Natural killer cell (primary cell): ENCODE data around the gene TLR4. TPM values are rescaled to one million over a fixed set of nuclear protein-coding genes. Genes with fewer than 3 reads are reported as not detected.

Experiments used
- ATAC-seq, 3 donors: fragments of 150-1000 bp in 2 of 3; fragments of 200-7000 bp in 1 of 3; cut with Tn5 transposase; 1 replicate in 1 of 3; 2 replicates in 2 of 3; pipeline ENCODE4 v1.10.0; 2021; ENCODE audit warnings: mild to moderate bottlenecking in 2 of 3, moderate library complexity in 2 of 3
- DNase-seq, 2 donors: peaks; one replicate each; pipeline versions ENCODE4 v3.0.0 to v3.0.0-alpha.2; 2013 to 2021; ENCODE audit warnings: mixed read lengths in 1 of 2
- H3K27ac ChIP-seq: one replicate; pipeline ENCODE4 v1.5.1; 2013; ENCODE audit warnings: mild to moderate bottlenecking, low read length
- H3K27me3 ChIP-seq: one replicate; pipeline ENCODE4 v1.6.1; 2013; ENCODE audit warnings: low read length; ENCODE audit not compliant: control insufficient read depth, insufficient read depth
- H3K36me3 ChIP-seq: one replicate; pipeline ENCODE4 v1.6.1; 2013; ENCODE audit warnings: low read length; ENCODE audit not compliant: control insufficient read depth, insufficient read depth
- H3K4me1 ChIP-seq: one replicate; pipeline ENCODE4 v1.6.1; 2013; ENCODE audit warnings: low read length; ENCODE audit not compliant: control insufficient read depth, insufficient read depth
- H3K4me3 ChIP-seq: one replicate; pipeline ENCODE4 v1.5.1; 2013; ENCODE audit warnings: low read length
- H3K9me3 ChIP-seq: one replicate; pipeline ENCODE4 v1.6.1; 2013; ENCODE audit warnings: low read length; ENCODE audit not compliant: control insufficient read depth, insufficient read depth
- H3K27ac Mint-ChIP-seq, 2 donors: one replicate each; pipeline ENCODE4 v1.8.0; 2022; ENCODE audit warnings: mild to moderate bottlenecking in 2 of 2, mixed read lengths in 2 of 2, moderate library complexity in 1 of 2
- H3K27me3 Mint-ChIP-seq, 2 donors: one replicate each; pipeline ENCODE4 v1.8.0; 2022; ENCODE audit warnings: low read depth in 2 of 2, mixed read lengths in 2 of 2
- H3K36me3 Mint-ChIP-seq: one replicate; pipeline ENCODE4 v1.8.0; 2022; ENCODE audit warnings: mixed read lengths
- H3K4me1 Mint-ChIP-seq, 2 donors: one replicate each; pipeline ENCODE4 v1.8.0; 2022; ENCODE audit warnings: mixed read lengths in 2 of 2
- H3K4me3 Mint-ChIP-seq: one replicate; pipeline ENCODE4 v1.8.0; 2022; ENCODE audit warnings: mild to moderate bottlenecking, moderate library complexity, mixed read lengths
- H3K9me3 Mint-ChIP-seq, 2 donors: one replicate each; pipeline ENCODE4 v1.8.0; 2022; ENCODE audit warnings: mixed read lengths in 2 of 2
- WGBS: methylation state at CpG from one replicate; pipeline ENCODE4 v1.1.7; 2013; ENCODE audit warnings: missing lambda C conversion rate; ENCODE audit not compliant: insufficient coverage; 5-methylcytosine and 5-hydroxymethylcytosine counted together
- intact Hi-C: fragments of 100-400 bp; cut with micrococcal nuclease; formaldehyde crosslinking; loops from one replicate; pipeline ENCODE4 v1.14.2; 2022
- total RNA-seq, 4 donors: library from RNA; stranded (reverse); fragments of 120-200 nt in 1 of 4; gene quantifications; one replicate each; pipeline versions ENCODE4 v1.2.3 to v1.2.4, GENCODE V29; 2013 to 2022
- TF ChIP-seq, protein P1 (sequence below): fragments of 200-600 bp; IDR thresholded peaks from one replicate; pipeline ENCODE4 v1.8.0; 2022; ENCODE audit warnings: antibody characterized with exemption

Gene TLR4
- total RNA-seq, 3 donors from 2014 or later (not counting 1 experiment from before 2014, with no cell fraction given), result 1.4 to 15.4 (median 2.2) TPM

DNA sequence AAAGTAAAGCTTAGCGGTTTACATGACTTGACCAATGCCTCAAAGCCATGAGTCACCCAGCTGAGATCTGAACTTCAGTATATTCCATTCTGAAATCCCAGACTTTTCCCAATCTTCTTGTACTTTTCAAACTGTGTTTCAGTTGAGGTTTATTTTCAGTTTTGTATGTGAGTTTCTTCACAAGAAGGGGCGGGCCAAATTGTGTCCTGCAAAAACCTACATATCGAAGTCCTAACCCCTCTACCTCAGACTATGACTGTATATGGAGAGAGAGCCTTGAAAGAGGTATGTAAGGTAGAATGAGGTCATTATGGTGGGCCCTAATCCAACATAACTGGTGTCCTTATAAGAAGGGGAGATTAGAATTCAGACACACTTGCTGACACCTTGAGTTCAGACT is 666 bp upstream of the TLR4 start:
- Histone ChIP-seq H3K27ac (no peak overlapping the region), H3K9me3 (no peaks in the 10 kb centered on the region), H3K27me3 (no peaks in the 10 kb centered on the region), H3K4me1 (peaks cover 4% of the 10 kb centered on the region), H3K36me3 (no peaks in the 10 kb centered on the region), H3K4me3 (no peak overlapping the region)
- Mint-ChIP-seq H3K4me3 (no peak overlapping the region), H3K27me3 (peaks cover 0 to 4% of the 10 kb centered on the region in 2 donors), H3K27ac (peak overlapping the region in 1 of 2 donors; percentile 21), H3K36me3 (no peaks in the 10 kb centered on the region), H3K9me3 (peaks cover 0 to 2% of the 10 kb centered on the region in 2 donors), H3K4me1 (peaks cover 3 to 20% of the 10 kb centered on the region in 2 donors)
- DNase-seq, result no peak
- TF ChIP-seq, protein P1, sequence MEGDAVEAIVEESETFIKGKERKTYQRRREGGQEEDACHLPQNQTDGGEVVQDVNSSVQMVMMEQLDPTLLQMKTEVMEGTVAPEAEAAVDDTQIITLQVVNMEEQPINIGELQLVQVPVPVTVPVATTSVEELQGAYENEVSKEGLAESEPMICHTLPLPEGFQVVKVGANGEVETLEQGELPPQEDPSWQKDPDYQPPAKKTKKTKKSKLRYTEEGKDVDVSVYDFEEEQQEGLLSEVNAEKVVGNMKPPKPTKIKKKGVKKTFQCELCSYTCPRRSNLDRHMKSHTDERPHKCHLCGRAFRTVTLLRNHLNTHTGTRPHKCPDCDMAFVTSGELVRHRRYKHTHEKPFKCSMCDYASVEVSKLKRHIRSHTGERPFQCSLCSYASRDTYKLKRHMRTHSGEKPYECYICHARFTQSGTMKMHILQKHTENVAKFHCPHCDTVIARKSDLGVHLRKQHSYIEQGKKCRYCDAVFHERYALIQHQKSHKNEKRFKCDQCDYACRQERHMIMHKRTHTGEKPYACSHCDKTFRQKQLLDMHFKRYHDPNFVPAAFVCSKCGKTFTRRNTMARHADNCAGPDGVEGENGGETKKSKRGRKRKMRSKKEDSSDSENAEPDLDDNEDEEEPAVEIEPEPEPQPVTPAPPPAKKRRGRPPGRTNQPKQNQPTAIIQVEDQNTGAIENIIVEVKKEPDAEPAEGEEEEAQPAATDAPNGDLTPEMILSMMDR, result no peak
- no CpG with 5 or more reads among the region's 3 CpGs for WGBS
- intact Hi-C loops, result no loop called here
- ATAC-seq, result no peak

DNA sequence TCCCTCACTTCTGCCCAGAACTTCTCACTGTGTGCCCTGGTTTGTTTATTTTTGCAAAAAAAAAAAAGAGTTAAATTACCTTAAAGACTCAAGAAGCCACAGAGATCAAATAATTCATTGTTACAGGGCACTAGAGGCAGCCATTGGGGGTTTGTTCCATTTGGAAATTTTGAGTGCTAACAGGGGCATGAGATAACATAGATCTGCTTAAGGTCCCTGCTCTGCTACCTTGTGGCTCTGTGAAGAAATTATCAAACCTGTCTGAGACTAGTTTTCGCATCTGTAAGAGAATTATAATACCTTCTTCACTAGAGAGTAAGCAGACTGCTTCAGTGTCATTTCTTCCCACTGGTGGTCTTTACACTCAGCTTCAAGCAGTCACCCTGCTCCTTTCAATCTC is 394 bp downstream of the TLR4 start:
- peaks cover 3 to 20% of the 10 kb centered on the region in 2 donors for H3K4me1 Mint-ChIP-seq
- Histone ChIP-seq H3K27ac (no peak overlapping the region), H3K9me3 (no peaks in the 10 kb centered on the region), H3K27me3 (no peaks in the 10 kb centered on the region), H3K36me3 (no peaks in the 10 kb centered on the region), H3K4me3 (peak overlapping the region; percentile 12), H3K4me1 (peaks cover 4% of the 10 kb centered on the region)
- intact Hi-C loops, result no loop called here
- peak overlapping the region; percentile 36 for H3K4me3 Mint-ChIP-seq
- TF ChIP-seq, protein P1, result no peak
- WGBS, result 100% methylated on average over 1 of the region's 1 CpG
- H3K36me3 Mint-ChIP-seq, result no peaks in the 10 kb centered on the region
- H3K9me3 Mint-ChIP-seq, result peaks cover 0 to 2% of the 10 kb centered on the region in 2 donors
- H3K27me3 Mint-ChIP-seq, result peaks cover 0 to 4% of the 10 kb centered on the region in 2 donors
- DNase-seq, result no peak
- peak overlapping the region in 1 of 2 donors; percentile 21 for H3K27ac Mint-ChIP-seq
- peak in 1 of 3 donors; percentile 15 for ATAC-seq

DNA sequence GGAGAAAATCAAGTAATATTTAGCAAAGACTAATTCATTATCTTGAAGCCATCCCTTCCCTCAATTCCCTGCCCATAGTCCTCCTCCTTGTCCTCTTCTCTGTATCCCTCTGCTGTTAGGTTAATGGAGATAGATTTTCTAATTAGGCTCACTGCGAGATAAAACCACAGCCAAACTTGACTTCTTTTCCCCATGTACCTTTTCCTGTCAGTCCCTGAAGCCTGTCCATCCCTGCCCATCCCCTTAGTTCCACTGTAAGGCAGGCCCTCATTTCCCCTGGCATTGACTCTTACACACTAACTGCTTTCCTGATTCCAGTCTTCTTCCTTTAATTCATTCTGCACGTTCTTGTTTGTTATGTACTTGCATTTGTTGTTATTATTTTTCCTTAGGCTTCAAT is 1.2 kb downstream of the TLR4 start:
- Histone ChIP-seq H3K27me3 (no peaks in the 10 kb centered on the region), H3K4me3 (no peak overlapping the region), H3K9me3 (no peaks in the 10 kb centered on the region), H3K27ac (no peak overlapping the region), H3K4me1 (peaks cover 4% of the 10 kb centered on the region), H3K36me3 (no peaks in the 10 kb centered on the region)
- peaks cover 0 to 4% of the 10 kb centered on the region in 2 donors for H3K27me3 Mint-ChIP-seq
- DNase-seq (no peak), ATAC-seq (no peak)
- H3K27ac Mint-ChIP-seq, result no peak overlapping the region
- intact Hi-C loops, result no loop called here
- H3K36me3 Mint-ChIP-seq, result no peaks in the 10 kb centered on the region
- H3K4me3 Mint-ChIP-seq, result no peak overlapping the region
- peaks cover 0 to 2% of the 10 kb centered on the region in 2 donors for H3K9me3 Mint-ChIP-seq
- 88% methylated on average over 1 of the region's 2 CpGs for WGBS
- TF ChIP-seq, protein P1, result no peak
- H3K4me1 Mint-ChIP-seq, result peaks cover 3 to 20% of the 10 kb centered on the region in 2 donors
